WERI-Rb-1 (cell line): Measurements from ENCODE around the gene LCE2D.
"Not testable (repeated sequence)": the region's sequence is repeated elsewhere in the genome, so short reads cannot be mapped to it uniquely, and the experiment has no call there.

Experiments used
- DNase-seq: peaks from one replicate; pipeline ENCODE4 v3.0.0-alpha.2; 2020
- H3K27ac ChIP-seq: fragments of 250-450 bp; sonication (Bioruptor Pico); 2 replicates; pipeline ENCODE4 v1.5.1; 2020; ENCODE audit warnings: mild to moderate bottlenecking, moderate library complexity
- H3K27me3 ChIP-seq: fragments of 250-450 bp; sonication (Bioruptor Pico); 2 replicates; pipeline ENCODE4 v1.5.1; 2021; ENCODE audit warnings: mild to moderate bottlenecking, low read depth, moderate library complexity; ENCODE audit not compliant: insufficient read depth, severe bottlenecking
- H3K36me3 ChIP-seq: fragments of 250-450 bp; sonication (Bioruptor Pico); 2 replicates; pipeline ENCODE4 v1.5.1; 2020; ENCODE audit warnings: mild to moderate bottlenecking, moderate library complexity
- H3K4me3 ChIP-seq: 2 replicates; pipeline ENCODE4 v1.5.1; 2011; ENCODE audit warnings: low read depth, mild to moderate bottlenecking, control low read depth, low read length
- H3K9me3 ChIP-seq: fragments of 250-450 bp; sonication (Bioruptor Pico); 2 replicates; pipeline ENCODE4 v1.5.1; 2021; ENCODE audit warnings: mild to moderate bottlenecking, moderate library complexity; ENCODE audit not compliant: severe bottlenecking
- CTCF ChIP-seq: IDR thresholded peaks from 2 replicates; pipeline ENCODE4 v1.5.1; 2011; ENCODE audit warnings: low read depth, mild to moderate bottlenecking, control low read depth, inconsistent platforms, low read length

The LCE2D gene

GRCh38 chr1:152656459-152656858, 6.7 kb upstream of the LCE2D start:
- Histone ChIP-seq H3K4me3 (no peak overlapping the region), H3K36me3 (no peaks in the 10 kb centered on the region), H3K27ac (no peak overlapping the region), H3K9me3 (no peaks in the 10 kb centered on the region), H3K27me3 (peaks cover 91% of the 10 kb centered on the region)
- TF ChIP-seq CTCF = no peak
- DNase-seq = no peak

- no peak for DNase-seq
- Histone ChIP-seq H3K27me3 (peaks cover 90% of the 10 kb centered on the region), H3K27ac (no peak overlapping the region), H3K36me3 (no peaks in the 10 kb centered on the region), H3K4me3 (no peak overlapping the region), H3K9me3 (no peaks in the 10 kb centered on the region)
- TF ChIP-seq CTCF = no peak
Observed at GRCh38 chr1:152657677-152658076, 5.5 kb upstream of the LCE2D start.

GRCh38 chr1:152658649-152659048, 4.5 kb upstream of the LCE2D start:
- H3K4me3 ChIP-seq = no peak overlapping the region
- H3K9me3 ChIP-seq = no peaks in the 10 kb centered on the region
- no peak overlapping the region for H3K27ac ChIP-seq
- no peak for DNase-seq
- no peak for TF ChIP-seq CTCF
- H3K27me3 ChIP-seq = peaks cover 91% of the 10 kb centered on the region
- H3K36me3 ChIP-seq = no peaks in the 10 kb centered on the region

- peaks cover 95% of the 10 kb centered on the region for H3K27me3 ChIP-seq
- DNase-seq, H3K27ac ChIP-seq, H3K9me3 ChIP-seq, H3K4me3 ChIP-seq, H3K36me3 ChIP-seq: not testable (repeated sequence)
Observed at GRCh38 chr1:152666171-152666570, 3.0 kb downstream of the LCE2D start.

- Histone ChIP-seq H3K27me3 (peaks cover 97% of the 10 kb centered on the region), H3K27ac (no peak overlapping the region), H3K9me3 (peaks cover 6% of the 10 kb centered on the region), H3K36me3 (no peaks in the 10 kb centered on the region), H3K4me3 (no peak overlapping the region)
- DNase-seq = no peak
- TF ChIP-seq CTCF = no peak
Observed at GRCh38 chr1:152667648-152668047, 4.5 kb downstream of the LCE2D start.

GRCh38 chr1:152673016-152673415, 9.8 kb downstream of the LCE2D start:
- Histone ChIP-seq H3K4me3 (no peak overlapping the region), H3K27me3 (peaks cover 95% of the 10 kb centered on the region), H3K9me3 (peaks cover 5% of the 10 kb centered on the region), H3K36me3 (no peaks in the 10 kb centered on the region), H3K27ac (no peak overlapping the region)
- no peak for TF ChIP-seq CTCF
- no peak for DNase-seq

GRCh38 chr1:152674983-152675382, 11.8 kb downstream of the LCE2D start, which contains the start of gene LCE2C:
TSS of gene LCE2C (plus strand) at chr1:152675279. CDS start at chr1:152676016, 737 bp downstream.
- not testable (repeated sequence) for H3K9me3 ChIP-seq, H3K4me3 ChIP-seq, H3K27ac ChIP-seq, H3K36me3 ChIP-seq, DNase-seq
- H3K27me3 ChIP-seq = peaks cover 95% of the 10 kb centered on the region
